Daoy (cell line): ENCODE results near the gene PDILT. TPM values are rescaled to one million over a fixed set of nuclear protein-coding genes. Genes with fewer than 3 reads are reported as not detected.
"Not testable (repeated sequence)": the region's sequence is repeated elsewhere in the genome, so short reads cannot be mapped to it uniquely, and the experiment has no call there.

ENCODE experiments used
- DNase-seq: peaks from one replicate; pipeline ENCODE4 v3.0.0-alpha.2; 2015; ENCODE audit warnings: low read depth
- total RNA-seq: library from RNA; depleted of rRNA; stranded (reverse); fragments of >200 nt; shearing (Covaris generic); gene quantifications from 2 replicates; pipeline ENCODE4 v1.2.3, GENCODE V29; 2014; rRNA removed

PDILT gene
- total RNA-seq, 1 experiment from 2014 or later = not detected

GRCh38 chr16:20322696-20323095 is 81.8 kb downstream of the PDILT start:
- no peak for DNase-seq

- DNase-seq = no peak
Observed at GRCh38 chr16:20321671-20322070, 82.9 kb downstream of the PDILT start.

- not testable (repeated sequence) for DNase-seq
Observed at GRCh38 chr16:20321051-20321450, 83.5 kb downstream of the PDILT start.

GRCh38 chr16:20320592-20320991 is 83.9 kb downstream of the PDILT start:
- DNase-seq = no peak

GRCh38 chr16:20320178-20320577 is 84.4 kb downstream of the PDILT start:
- no peak for DNase-seq

GRCh38 chr16:20319406-20319805 is 85.1 kb downstream of the PDILT start:
- no peak for DNase-seq

GRCh38 chr16:20318437-20318836 is 86.1 kb downstream of the PDILT start:
- no peak for DNase-seq

- DNase-seq = no peak
Observed at GRCh38 chr16:20318006-20318405, 86.5 kb downstream of the PDILT start.

- no peak for DNase-seq
Observed at GRCh38 chr16:20317117-20317516, 87.4 kb downstream of the PDILT start.

- no peak for DNase-seq
Observed at GRCh38 chr16:20316715-20317114, 87.8 kb downstream of the PDILT start.

- DNase-seq = no peak
Observed at GRCh38 chr16:20315764-20316163, 88.8 kb downstream of the PDILT start.

GRCh38 chr16:20314575-20314974 is 90.0 kb downstream of the PDILT start:
- no peak for DNase-seq

GRCh38 chr16:20313741-20314140 is 90.8 kb downstream of the PDILT start:
- no peak for DNase-seq

- DNase-seq = not testable (repeated sequence)
Observed at GRCh38 chr16:20312536-20313095, 91.9 kb downstream of the PDILT start.

- no peak for DNase-seq
Observed at GRCh38 chr16:20311548-20311947, 93.0 kb downstream of the PDILT start.

- DNase-seq = no peak
Observed at GRCh38 chr16:20310421-20311395, 93.8 kb downstream of the PDILT start.

GRCh38 chr16:20309786-20310185 is 94.8 kb downstream of the PDILT start:
- no peak for DNase-seq

Other genes starting within 250 kb of the PDILT start
- not detected in 2 replicates for gene GP2, start 77.2 kb downstream of the PDILT start, total RNA-seq
- gene UMOD, start 52.0 kb downstream of the PDILT start, total RNA-seq = not detected in 2 replicates
- gene ACSM5, start 4.8 kb upstream of the PDILT start, total RNA-seq = 0.91 and 3.2 TPM in 2 replicates
- not detected in 2 replicates for gene ACSM2A, start 46.8 kb upstream of the PDILT start, total RNA-seq
- gene ACSM2B, start 171.6 kb upstream of the PDILT start, total RNA-seq = not detected in 2 replicates